Measurements from ENCODE around the gene SRRM2. TPM values are rescaled to one million over a fixed set of nuclear protein-coding genes. Genes with fewer than 3 reads are reported as not detected.
A peak's percentile ranks its signal among the peaks of the same experiment; 100 is the strongest.

Gene SRRM2
- total RNA-seq (2014; rRNA removed; shearing (Covaris generic)): 27.9 and 49.9 TPM in 2 replicates

DNA sequence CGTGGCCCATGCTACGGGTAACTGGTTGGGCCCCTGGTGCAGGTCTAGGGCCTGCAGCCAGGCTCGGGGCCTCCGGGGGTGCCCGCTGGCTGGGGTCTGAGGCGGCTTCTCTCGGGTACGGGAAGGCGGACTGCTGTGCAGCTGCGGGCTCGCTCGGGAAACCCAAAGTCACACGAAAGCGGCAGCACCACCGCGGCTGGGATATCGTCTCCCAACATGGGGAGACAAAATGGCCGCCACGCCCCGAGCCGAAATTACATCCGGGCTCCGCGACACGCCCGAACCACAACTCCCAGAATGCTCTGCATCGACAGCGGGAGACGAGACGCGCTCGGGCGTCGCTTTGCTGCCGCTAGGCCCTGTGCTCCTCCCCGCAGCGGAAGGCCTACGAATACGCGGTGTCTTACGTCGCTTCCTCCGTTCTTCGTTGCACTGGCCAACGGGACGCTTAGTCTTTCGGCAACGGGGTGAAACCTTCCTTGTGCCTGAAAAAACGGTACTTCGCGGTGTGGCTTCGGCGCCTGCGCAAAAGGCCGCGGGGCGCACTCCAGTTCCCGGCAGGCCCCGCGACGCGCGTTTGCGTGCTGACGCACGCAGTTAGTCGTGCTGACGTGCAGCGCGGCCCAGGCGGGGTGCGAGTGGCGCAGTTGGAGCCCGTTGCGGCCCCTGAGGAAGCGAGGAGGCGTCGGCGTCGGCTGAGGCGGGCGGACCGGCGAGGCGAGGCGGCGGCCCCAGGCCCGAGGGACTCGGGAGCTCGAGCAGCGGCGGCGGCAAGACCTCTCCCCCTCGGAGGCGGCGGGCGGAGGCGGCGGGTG, at the start of gene SRRM2:
SRRM2 (plus strand) TSS at position 604 of the 815 bp plus-strand sequence. CDS start 3,727 bp downstream, outside the sequence.
- DNase-seq (ENCODE audit: low read depth): peak; percentile 92

DNA sequence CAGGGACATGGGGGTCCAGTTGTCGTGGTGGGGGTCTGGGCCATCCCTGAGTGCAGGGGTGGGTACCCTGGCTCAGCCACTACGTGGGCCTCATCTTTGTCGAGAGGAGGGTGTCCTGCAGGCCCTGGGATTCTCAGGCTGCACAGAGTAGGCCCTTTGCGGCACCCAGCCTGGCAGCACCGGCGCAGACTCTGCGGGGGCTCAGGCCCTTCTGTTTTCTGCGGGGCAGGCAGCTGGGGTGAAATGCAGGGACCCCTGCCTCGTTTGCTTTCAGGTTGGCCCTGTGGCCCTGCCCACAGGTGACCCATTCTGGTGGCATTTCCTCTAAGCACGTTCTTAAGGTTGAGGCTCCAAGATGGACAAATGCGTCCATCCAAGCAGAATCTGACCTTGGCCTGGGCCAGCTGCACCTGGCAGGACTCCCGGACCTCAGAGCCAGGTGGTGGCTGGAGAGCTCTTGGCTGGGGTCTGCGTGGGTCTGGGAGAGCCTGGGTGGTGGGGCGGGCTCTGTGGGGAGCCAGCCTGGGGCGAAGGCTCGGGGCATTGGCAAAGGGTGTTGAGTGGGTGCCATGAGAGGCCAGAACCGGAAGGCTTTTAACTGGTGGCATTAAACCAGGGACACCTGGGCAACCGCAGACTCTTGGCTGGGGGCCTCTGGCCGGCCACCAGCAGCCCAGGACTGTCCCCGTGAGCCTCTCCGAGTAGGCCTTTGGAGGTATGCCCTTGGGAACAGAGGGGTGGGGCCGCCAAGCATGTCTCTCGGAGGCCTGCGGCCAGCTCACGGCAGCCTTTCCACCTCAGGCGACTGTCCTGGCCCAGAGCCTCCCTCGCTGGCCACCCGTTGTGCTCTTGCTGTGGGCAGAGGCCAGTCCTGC, 49.3 kb upstream of the SRRM2 start:
- DNase-seq (ENCODE audit: low read depth): no peak

- DNase-seq (ENCODE audit: low read depth): no peak
Observed at GRCh38 chr16:2704166-2704982, 48.1 kb upstream of the SRRM2 start.

- DNase-seq (ENCODE audit: low read depth): no peak
Observed at GRCh38 chr16:2704983-2705275, 47.5 kb upstream of the SRRM2 start.

DNA sequence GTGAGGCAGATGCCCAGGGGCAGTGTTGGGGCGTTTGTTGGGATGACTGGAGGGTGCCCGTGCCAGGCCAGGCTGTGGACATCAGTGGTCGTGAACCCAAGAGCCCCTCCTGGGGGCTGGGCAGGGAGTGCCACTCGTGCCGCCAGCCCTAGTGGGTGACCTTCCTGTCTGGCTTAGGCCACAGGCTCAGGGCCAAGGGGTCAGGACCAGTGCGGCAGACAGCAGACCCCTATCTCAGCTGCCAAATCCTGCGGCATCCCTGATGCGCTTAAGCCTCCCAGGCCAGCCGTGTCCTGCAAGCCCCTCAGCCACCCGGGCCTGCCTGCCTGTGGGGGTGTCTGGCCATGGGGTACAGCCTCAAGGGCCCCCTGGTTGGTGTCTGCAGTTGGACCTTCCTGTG, 47.1 kb upstream of the SRRM2 start:
- no peak for DNase-seq (ENCODE audit: low read depth)

- DNase-seq (ENCODE audit: low read depth): no peak
Observed at GRCh38 chr16:2706085-2706484, 46.4 kb upstream of the SRRM2 start.

- DNase-seq (ENCODE audit: low read depth): no peak
Observed at GRCh38 chr16:2706611-2707311, 45.7 kb upstream of the SRRM2 start.

- no peak for DNase-seq (ENCODE audit: low read depth)
Observed at GRCh38 chr16:2707368-2708289, 44.8 kb upstream of the SRRM2 start.

- DNase-seq (ENCODE audit: low read depth): no peak
Observed at GRCh38 chr16:2708290-2708639, 44.2 kb upstream of the SRRM2 start.

GRCh38 chr16:2708955-2709587, 43.4 kb upstream of the SRRM2 start:
- no peak for DNase-seq (ENCODE audit: low read depth)

GRCh38 chr16:2709588-2709984, 42.9 kb upstream of the SRRM2 start:
- no peak for DNase-seq (ENCODE audit: low read depth)

DNA sequence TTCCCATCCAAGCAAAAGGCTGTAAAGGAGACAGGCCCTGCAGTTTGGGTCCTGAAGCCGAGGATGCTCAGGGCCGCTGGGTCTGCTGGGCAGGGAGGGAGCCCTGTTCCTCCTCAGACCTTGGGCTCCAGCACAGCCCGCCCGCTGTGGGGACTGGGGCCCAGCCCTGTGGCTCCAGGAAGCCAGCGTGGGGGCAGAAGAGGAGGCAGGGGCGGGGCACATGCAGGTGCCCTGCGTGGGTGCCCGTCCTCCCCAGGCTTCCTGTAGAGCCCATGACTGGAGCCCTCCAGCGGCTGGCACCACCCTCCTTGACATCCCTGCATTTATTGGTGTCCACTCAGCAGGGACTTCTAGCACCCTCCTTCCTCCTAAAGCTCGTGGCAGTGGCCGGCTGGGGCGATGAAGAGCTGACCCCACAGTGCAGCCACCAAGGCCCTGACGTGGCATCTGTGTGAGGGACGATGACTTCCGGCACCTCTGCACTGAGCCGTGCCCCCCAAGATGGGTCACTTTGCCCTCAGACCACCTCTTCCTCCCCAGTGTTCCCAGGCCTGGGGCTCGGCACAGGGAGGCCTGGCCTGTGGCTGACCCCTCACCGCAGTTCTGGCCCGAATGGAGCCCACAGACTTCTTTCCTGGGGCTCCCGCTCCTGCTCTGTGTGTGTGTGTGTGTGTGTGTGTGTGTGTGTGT, 42.3 kb upstream of the SRRM2 start:
- no peak for DNase-seq (ENCODE audit: low read depth)

DNA sequence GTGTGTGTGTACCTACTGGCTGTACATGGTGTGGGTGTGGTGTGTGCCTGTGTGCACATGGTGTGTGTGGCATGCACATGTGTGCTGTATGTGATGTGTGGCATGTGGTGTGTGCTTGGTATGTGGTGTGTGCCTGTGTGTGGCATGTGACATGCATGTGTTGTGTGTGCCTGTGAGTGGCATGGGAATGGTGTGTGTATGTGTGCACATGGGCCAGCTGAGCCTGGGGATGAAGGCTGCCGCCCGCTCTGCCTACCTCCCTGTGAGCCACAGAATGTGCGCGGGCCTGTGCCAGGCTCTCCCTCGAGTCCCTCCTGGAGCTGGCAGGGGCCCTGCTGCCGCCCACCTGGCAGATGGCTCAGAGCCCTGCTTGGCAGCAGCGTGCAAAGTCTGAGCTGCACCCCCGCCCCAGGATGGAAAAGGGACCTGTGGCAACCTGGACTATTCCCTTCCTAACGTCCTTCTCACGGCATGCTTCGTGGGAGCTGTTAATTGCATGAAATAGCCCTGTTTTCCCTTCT, 41.7 kb upstream of the SRRM2 start:
- no peak for DNase-seq (ENCODE audit: low read depth)

DNA sequence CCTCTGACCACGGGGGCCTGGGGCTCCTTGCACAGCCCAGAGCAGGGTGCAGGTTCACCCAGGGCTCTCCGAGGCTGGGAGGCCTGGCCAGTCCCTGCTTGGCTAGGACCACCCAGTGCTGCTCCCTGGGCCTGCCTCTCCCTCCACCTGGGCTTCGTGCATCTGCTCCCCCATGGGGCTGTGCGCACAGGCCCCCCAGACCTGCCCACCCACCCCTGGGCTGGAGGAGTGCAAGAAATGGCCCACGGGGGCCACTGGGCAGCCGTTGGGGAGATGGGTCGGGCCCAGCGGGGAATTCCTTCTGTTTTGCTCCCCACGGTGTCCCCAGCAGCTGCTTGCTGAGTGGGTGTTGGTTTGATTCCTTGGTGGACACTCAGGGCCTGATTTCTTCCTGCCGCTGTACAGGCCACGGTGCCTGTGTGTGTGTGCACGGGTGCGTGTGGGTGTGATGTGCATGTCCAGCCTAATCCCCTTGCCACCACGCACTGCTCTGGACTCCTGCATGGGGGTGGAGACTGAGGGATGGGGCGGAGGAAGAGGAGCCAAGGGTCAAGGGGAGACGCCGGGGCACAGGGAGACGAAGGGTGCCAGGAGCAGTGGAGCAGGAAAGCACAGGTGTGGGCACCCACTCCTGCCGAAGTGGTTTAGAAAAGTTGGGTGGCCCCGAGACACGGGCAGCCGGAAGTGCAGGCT, 40.9 kb upstream of the SRRM2 start:
- DNase-seq (ENCODE audit: low read depth): no peak

DNA sequence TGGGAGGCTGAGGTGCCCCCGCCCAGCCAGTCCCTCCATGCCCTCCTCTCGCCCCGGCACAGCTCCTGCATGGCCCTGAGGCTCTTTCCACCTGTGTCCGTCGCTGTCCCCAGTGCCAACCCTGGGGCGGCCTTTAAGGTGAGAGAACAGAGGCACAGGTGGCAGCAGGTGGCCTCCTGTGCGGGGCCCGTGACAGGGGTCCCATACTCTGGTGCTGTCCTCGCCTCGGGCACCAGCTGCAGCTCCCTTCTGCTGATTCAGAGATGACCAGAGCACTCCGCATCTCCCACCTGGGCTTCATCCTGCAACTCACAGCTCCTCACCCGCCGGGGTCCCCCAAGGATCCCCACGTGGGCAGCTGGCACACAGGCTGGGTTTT, 40.4 kb upstream of the SRRM2 start:
- no peak for DNase-seq (ENCODE audit: low read depth)

- no peak for DNase-seq (ENCODE audit: low read depth)
Observed at GRCh38 chr16:2712546-2712945, 39.9 kb upstream of the SRRM2 start.

DNA sequence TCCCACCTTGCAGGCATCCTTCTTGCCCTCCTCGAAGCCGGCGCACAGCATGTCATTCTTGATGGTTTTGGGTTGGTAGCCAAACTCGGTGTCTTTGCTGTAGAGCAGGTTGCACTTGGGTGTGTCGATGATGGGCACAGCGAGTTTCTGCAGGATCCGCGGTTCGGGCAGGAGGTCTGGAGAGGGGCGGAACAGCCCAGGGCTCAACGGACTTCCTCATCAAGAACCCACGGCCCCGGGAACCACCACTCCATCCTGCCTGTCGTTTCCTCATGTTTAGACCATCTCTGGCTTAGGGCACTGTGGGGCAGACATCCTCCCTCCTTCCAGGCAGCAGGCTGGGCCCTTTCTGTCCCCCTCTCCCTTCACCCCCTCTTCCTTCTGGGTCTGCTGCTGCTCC, 38.9 kb upstream of the SRRM2 start:
- no peak for DNase-seq (ENCODE audit: low read depth)

DNA sequence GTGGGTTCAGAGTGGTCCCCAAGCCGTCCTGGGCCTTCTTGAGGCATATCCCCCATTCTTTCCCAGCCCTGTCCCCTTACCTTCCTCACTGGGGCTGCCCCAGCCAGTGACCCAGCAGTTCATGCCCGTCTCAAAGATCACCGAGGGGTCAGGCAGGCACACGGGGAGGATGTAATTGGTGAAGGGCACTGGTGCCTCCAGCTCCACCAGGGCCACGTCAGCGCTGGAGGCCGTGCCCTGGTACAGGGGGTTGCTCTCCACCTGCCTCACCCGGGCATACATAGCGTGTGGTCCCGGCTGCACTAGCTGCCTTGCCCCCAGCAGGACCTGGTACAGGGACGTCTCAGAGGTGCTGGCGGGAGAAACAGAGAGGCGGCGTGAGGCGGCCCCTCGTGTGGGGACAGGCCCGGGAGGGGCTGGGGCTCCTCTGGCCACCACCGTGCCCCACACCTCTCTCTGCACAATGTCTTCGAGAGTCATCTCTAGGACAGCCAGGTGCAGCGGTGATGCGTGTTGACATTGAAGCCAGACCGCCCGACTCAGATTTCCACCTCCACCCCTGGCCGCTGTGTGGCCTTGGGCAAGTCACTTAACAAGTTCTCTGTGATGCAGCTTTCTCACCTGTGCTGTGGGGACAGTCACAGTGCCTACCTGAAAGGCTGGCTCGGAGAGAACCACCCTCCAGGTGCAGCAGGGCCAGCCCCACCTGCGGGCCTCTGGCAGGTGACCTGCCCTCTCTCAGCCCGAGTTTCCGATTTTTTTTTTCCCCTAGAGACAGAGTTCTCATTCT, 38.3 kb upstream of the SRRM2 start:
- no peak for DNase-seq (ENCODE audit: low read depth)
